GM19372 (cell line): ENCODE measurements around the gene RHD.
"Not testable (repeated sequence)": the region's sequence is repeated elsewhere in the genome, so short reads cannot be mapped to it uniquely, and the experiment has no call there.

Experiments
- ATAC-seq: cut with Tn5 transposase; IDR thresholded peaks from one replicate; pipeline ENCODE4 v1.9.1; 2021; ENCODE audit warnings: mild to moderate bottlenecking, low read depth, moderate library complexity; ENCODE audit not compliant: unreplicated experiment

The RHD gene

DNA sequence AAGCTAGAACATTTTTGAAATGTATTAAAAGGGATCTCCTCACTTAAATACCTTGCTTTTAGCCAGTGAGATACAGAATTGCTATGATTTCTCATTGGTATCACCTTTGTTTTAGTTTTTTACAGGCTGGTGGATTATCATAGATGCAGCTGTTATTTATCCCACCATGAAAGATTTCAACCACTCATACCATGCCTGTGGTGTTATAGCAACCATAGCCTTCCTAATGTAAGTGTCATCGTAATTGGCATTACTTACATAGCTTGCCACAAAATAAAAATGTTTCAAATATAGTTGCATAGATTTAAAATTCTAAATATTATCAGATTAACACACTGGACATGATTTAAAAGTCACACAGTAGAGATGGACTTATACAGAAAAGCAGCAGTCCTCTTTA lies 70.5 kb downstream of the RHD start:
- no peak for ATAC-seq

DNA sequence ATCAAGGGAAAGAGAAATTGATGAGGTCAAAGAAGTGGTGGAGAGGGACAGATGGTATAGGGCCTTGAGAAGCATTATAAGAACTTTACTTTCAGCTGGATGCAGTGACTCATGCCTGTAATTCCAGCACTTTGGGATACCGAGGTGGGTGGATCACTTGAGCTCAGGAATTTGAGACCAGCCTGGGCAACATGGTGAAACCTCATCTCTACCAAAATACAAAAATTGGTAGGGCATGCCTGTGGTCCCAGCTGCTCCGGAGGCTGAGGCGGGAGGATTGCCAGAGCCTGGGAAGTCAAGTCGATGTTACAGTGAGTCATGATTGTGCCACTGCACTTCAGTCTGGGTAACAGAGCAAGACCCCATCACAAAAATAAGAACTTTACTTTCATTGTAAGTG lies 71.6 kb downstream of the RHD start:
- no peak for ATAC-seq

GRCh38 chr1:25347556-25347955 lies 75.2 kb downstream of the RHD start:
- no peak for ATAC-seq

GRCh38 chr1:25349606-25350005 lies 77.3 kb downstream of the RHD start:
- ATAC-seq = no peak

DNA sequence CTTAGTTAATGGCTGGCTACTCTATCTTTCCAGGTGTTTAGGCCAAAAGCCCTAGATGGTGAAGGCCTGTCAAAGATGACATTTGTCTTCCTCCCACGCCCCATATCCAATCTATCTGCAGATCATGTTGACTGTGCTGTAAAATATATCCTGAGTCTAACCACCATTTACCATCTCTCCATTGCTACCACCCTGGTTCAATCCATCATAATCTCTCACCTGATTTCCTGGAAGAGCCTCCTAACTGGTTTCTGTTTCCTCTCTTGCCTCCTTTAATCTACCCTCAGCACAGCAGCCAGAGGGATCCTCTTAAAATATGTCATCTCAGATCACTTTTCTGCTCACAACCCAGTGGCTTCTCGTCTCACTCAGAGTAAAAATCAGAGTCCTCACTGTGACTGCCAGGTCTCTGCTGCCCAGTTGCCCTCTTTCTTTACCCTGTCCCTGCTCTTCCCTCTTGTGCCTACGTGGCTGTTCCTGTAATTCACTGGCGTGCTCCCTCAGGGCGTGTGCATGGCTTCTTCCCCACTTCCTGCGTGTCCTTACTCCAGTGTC lies 83.6 kb downstream of the RHD start:
- ATAC-seq = no peak

DNA sequence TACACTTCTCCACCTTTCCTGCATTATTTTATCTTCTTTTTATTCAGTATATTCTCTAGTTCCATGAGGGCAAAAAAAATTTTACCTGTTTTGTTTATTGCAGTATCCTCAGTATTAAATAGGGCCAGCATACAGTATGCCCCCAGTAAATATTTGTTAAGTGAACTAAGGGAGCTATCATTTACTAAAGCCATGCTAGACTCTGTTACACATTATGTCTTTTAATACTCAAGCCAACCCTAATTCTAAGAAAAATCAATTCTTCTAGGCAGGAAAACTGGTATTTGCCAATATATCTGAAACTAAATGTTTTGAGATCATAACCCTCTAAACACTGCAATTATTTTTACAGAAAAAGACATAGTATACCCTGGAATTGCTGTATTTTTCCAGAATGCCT lies 84.1 kb downstream of the RHD start:
- ATAC-seq = no peak

- no peak for ATAC-seq
Observed at GRCh38 chr1:25356848-25357247, 84.5 kb downstream of the RHD start.

GRCh38 chr1:25360596-25361581 lies 88.6 kb downstream of the RHD start:
- no peak for ATAC-seq

DNA sequence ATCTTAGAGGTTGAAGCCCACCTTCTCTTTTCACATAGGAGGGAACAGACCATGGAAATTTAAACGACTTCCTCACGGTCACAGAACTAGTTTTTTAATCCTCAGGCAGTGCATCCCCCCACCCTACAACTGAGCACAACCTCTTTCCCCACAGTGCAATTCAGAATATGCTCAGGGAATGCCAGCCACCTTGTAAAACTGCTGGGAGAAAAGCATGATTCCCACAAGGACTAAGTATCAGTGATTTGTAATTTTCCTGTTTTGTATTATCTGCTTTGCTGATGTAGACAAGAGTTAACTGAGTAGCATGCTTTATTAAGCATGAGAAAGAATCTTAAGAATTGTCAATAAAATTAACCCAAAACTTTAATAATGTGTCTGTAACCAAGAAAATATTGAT lies 89.6 kb downstream of the RHD start:
- ATAC-seq = no peak

DNA sequence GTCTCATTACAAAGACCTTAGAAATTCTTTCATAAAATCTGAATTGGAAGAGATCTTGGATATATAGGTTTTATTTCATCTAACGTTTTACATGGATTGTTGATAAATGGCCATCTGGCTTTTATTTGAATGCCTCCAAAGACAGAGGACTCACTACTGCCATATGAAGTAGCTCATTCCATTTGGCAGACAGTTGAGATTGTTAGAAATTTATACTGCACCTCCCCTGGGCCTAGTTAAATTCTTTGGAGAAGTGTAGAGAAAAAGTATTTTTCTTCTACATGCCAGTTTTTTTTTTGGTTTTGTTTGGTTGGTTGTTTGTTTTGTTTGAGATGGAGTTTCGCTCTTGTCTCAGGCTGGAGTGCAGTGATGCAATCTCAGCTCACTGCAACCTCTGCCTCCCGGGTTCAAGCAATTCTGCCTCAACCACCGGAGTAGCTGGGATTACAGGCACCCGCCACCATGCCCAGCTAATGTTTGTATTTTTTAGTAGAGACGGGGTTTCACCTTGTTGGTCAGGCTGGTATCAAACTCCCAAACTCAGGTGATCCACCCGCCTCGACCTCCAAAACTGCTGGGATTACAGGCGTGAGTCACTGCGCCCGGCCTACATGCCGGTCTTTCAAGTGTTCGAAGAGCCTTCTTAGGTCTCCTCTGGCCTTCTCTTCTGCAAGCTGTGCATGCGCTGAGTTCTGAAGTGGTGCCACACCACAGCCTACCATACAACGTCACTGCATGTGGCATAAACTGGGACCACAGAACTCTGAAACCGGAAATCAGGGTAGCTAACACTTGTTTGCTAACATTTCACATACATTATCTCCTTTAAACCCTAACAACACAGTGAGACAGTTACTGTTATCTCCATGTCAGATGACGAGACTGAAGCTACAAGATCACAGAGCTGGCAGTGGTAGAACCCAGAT lies 90.6 kb downstream of the RHD start:
- not testable (repeated sequence) for ATAC-seq

GRCh38 chr1:25369241-25369640 lies 96.9 kb downstream of the RHD start:
- ATAC-seq = no peak

DNA sequence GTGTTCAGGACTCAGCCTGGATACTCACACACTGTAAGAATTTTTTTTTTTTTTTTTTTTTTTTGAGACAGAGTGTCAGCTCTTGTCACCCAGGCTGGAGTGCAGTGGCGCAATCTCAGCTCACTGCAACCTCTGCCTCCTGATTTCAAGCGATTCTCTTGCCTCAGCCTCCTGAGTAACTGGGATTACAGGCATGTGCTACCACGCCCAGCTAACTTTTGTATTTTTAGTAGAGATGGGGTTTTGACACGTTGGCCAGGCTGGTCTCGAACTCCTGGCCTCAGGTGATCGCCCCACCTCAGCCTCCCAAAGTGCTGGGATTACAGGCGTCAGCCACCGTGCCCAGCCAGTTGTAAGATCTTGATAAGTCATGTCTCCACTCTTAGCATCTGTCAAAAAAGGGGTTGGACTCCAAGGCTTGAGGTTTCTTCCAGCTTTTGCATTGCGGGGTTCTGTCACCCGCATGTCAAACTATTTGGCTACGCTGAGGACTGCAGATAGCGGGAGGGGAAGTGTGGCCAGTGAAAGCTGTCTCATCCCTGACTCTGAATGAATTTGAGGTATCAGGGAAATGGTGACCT lies 97.5 kb downstream of the RHD start:
- ATAC-seq = not testable (repeated sequence)

DNA sequence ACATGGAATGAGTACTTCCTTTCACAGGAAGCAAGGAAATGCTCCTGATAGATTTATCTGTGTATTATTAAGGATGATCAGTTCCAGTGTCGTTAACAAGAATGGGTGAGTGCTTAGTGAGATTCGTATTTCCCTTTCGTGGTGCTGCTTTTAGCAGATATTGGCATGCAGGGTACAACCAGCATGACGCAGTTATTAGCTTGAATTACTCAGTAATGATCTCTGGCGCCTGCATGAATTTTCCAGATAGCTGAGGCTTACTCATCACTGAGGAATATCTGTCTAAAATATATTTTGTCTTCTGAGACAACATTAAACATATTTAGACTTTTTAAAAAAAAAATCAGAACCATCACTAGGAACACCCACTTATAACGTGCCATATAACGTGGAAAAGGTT lies 99.4 kb downstream of the RHD start:
- ATAC-seq = not testable (repeated sequence)

DNA sequence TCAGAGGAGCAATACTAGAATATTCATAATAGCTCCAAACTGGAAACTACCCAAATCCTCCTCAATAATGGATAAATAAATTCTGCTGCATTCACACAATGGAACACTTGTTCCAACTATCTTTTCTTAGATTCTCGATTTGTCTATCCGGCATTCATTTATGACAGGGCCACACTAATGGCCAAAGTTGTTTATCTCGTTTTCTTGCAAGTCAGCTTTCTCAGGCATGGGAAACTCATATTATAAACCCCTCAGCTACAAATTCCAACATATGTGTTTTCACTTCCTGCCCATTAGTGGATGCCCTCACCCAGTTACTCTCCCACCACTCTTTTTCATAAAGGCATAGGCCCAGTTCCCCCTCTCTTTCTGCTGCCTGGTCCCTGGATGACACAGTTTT lies 106.1 kb downstream of the RHD start:
- not testable (repeated sequence) for ATAC-seq
